Activated CD4-positive, alpha-beta T cell treated with anti-CD3 and anti-CD28 coated beads, Interleukin-2, amount 50 U/mL, for 16 hours (primary cell): ENCODE data around the gene NARF.
"Not testable (repeated sequence)": the region's sequence is repeated elsewhere in the genome, so short reads cannot be mapped to it uniquely, and the experiment has no call there.

Experiments
- DNase-seq: peaks from one replicate; pipeline ENCODE4 v3.0.0-alpha.2; 2020

Gene NARF

GRCh38 chr17:82447876-82448275 is 10.7 kb upstream of the NARF start:
- no peak for DNase-seq

GRCh38 chr17:82449131-82449882 is 9.2 kb upstream of the NARF start:
- peak; percentile 83 for DNase-seq

GRCh38 chr17:82449883-82450356 is 8.6 kb upstream of the NARF start:
- DNase-seq: peak; percentile 33

- peak; percentile 96 for DNase-seq
These were observed 8.0 kb upstream of the NARF start, which contains the start of gene CYBC1 for GRCh38 chr17:82450357-82451106. Gene CYBC1 (minus strand): TSS chr17:82450752. CDS start chr17:82449254, 1,498 bp downstream.

GRCh38 chr17:82452162-82452561 is 6.4 kb upstream of the NARF start:
- no peak for DNase-seq

- not testable (repeated sequence) for DNase-seq
These were observed 5.4 kb upstream of the NARF start for GRCh38 chr17:82453151-82453550.

- not testable (repeated sequence) for DNase-seq
These were observed 4.8 kb upstream of the NARF start for GRCh38 chr17:82453706-82454105.

GRCh38 chr17:82457073-82457928 is 1.2 kb upstream of the NARF start:
- no peak for DNase-seq

- DNase-seq: no peak
These were observed 687 bp upstream of the NARF start for GRCh38 chr17:82457929-82458178.

- no peak for DNase-seq
These were observed 414 bp downstream of the NARF start for GRCh38 chr17:82458885-82459424.

GRCh38 chr17:82459936-82460335 is 1.4 kb downstream of the NARF start:
- not testable (repeated sequence) for DNase-seq

GRCh38 chr17:82461827-82462524 is 3.4 kb downstream of the NARF start:
- no peak for DNase-seq

GRCh38 chr17:82463391-82463790 is 4.8 kb downstream of the NARF start:
- DNase-seq: no peak

- DNase-seq: no peak
These were observed 5.5 kb downstream of the NARF start for GRCh38 chr17:82463925-82464566.

GRCh38 chr17:82464567-82464929 is 6.0 kb downstream of the NARF start:
- no peak for DNase-seq

- DNase-seq: no peak
These were observed 6.6 kb downstream of the NARF start for GRCh38 chr17:82465023-82465603.

- no peak for DNase-seq
These were observed 10.2 kb downstream of the NARF start for GRCh38 chr17:82468692-82469091.

- no peak for DNase-seq
These were observed 11.5 kb downstream of the NARF start for GRCh38 chr17:82470065-82470464.

- no peak for DNase-seq
These were observed 15.9 kb downstream of the NARF start for GRCh38 chr17:82474223-82475010.

GRCh38 chr17:82475458-82475857 is 16.9 kb downstream of the NARF start:
- DNase-seq: no peak

- DNase-seq: no peak
These were observed 19.4 kb downstream of the NARF start for GRCh38 chr17:82477934-82478333.
